HG02870 (cell line): ENCODE results near the gene NME4.
"Not testable (repeated sequence)": the region's sequence is repeated elsewhere in the genome, so short reads cannot be mapped to it uniquely, and the experiment has no call there.

Source experiments
- ATAC-seq: cut with Tn5 transposase; IDR thresholded peaks from one replicate; pipeline ENCODE4 v1.9.1; 2021; ENCODE audit warnings: mild to moderate bottlenecking, moderate library complexity; ENCODE audit not compliant: unreplicated experiment

NME4 gene

GRCh38 chr16:375927-376816 lies 20.8 kb upstream of the NME4 start:
- ATAC-seq: no peak

GRCh38 chr16:376817-377418 lies 20.1 kb upstream of the NME4 start:
- no peak for ATAC-seq

- no peak for ATAC-seq
Measured at GRCh38 chr16:377419-377951, 19.5 kb upstream of the NME4 start.

- not testable (repeated sequence) for ATAC-seq
Measured at GRCh38 chr16:378113-378820, 18.7 kb upstream of the NME4 start.

GRCh38 chr16:378821-379182 lies 18.2 kb upstream of the NME4 start:
- no peak for ATAC-seq

GRCh38 chr16:379183-379960 lies 17.6 kb upstream of the NME4 start:
- ATAC-seq: no peak

- no peak for ATAC-seq
Measured at GRCh38 chr16:379961-380761, 16.8 kb upstream of the NME4 start.

GRCh38 chr16:380762-381011 lies 16.3 kb upstream of the NME4 start:
- ATAC-seq: no peak

- ATAC-seq: no peak
Measured at GRCh38 chr16:381012-381788, 15.8 kb upstream of the NME4 start.

GRCh38 chr16:381789-382717 lies 14.9 kb upstream of the NME4 start, which contains the start of gene PGAP6:
PGAP6 (minus strand) TSS chr16:381978; CDS start chr16:381821, 157 bp downstream.
- ATAC-seq: no peak

GRCh38 chr16:383326-384051 lies 13.5 kb upstream of the NME4 start:
- ATAC-seq: no peak

GRCh38 chr16:386641-387156 lies 10.3 kb upstream of the NME4 start:
- ATAC-seq: no peak

- ATAC-seq: not testable (repeated sequence)
Measured at GRCh38 chr16:387761-388666, 9.0 kb upstream of the NME4 start.

GRCh38 chr16:389352-389751 lies 7.6 kb upstream of the NME4 start:
- no peak for ATAC-seq

- no peak for ATAC-seq
Measured at GRCh38 chr16:391885-392335, 5.1 kb upstream of the NME4 start.

GRCh38 chr16:392450-393030 lies 4.5 kb upstream of the NME4 start:
- ATAC-seq: no peak
